K562 (cell line): ENCODE results near the gene MCL1. TPM values are rescaled to one million over a fixed set of nuclear protein-coding genes. Genes with fewer than 3 reads are reported as not detected.

ENCODE experiments used
- CEBPG ChIP-seq, 3 experiments: fragments of 200-800 bp in 1 of 3; sonication (Bioruptor generic) in 1 of 3; sonication (generic) in 1 of 3; formaldehyde crosslinking in 1 of 3; IDR thresholded peaks in 2 of 3; conservative IDR thresholded peaks in 1 of 3; 2 replicates each; pipeline versions ENCODE4 v1.6.1 to v1.8.0; 2016 to 2022; ENCODE audit warnings: missing compliant biosample characterization in 2 of 3, missing genetic modification characterization in 2 of 3, mild to moderate bottlenecking in 1 of 3, missing genetic modification reagents in 1 of 3
- CXXC5 ChIP-seq: fragments of 250-450 bp; sonication (Bioruptor Pico); IDR thresholded peaks from 2 replicates; pipeline ENCODE4 v1.8.0; 2022; ENCODE audit warnings: inconsistent platforms, mild to moderate bottlenecking, moderate library complexity
- FOXA3 ChIP-seq, 2 experiments: fragments of 450-650 bp in 1 of 2; sonication (generic) in 1 of 2; formaldehyde crosslinking; IDR thresholded peaks in 1 of 2; conservative IDR thresholded peaks in 1 of 2; 2 replicates each; pipeline versions ENCODE4 v1.4.0 to v1.8.0; 2020 to 2022; ENCODE audit warnings: mild to moderate bottlenecking in 2 of 2, missing genetic modification reagents in 1 of 2
- GATAD2A ChIP-seq: fragments of 450-650 bp; IDR thresholded peaks from 2 replicates; pipeline ENCODE4 v1.6.1; 2017
- HOMEZ ChIP-seq: fragments of 250-450 bp; sonication (Bioruptor Pico); IDR thresholded peaks from 2 replicates; pipeline ENCODE4 v1.4.0; 2020; ENCODE audit warnings: mild to moderate bottlenecking, moderate library complexity
- MXI1 ChIP-seq: IDR thresholded peaks from 2 replicates; pipeline ENCODE4 v1.6.1; 2011; ENCODE audit warnings: low read depth, mild to moderate bottlenecking, improper control_type of control experiment, low read length
- NFIC ChIP-seq: fragments of 450-650 bp; IDR thresholded peaks from 2 replicates; pipeline ENCODE4 v1.6.1; 2017; ENCODE audit warnings: mild to moderate bottlenecking, inconsistent platforms
- NR0B1 ChIP-seq: fragments of 450-650 bp; IDR thresholded peaks from one replicate; pipeline ENCODE4 v1.6.1; 2018; ENCODE audit warnings: mild to moderate bottlenecking, moderate library complexity; ENCODE audit not compliant: partially characterized antibody
- RFX1 ChIP-seq: fragments of 450-650 bp; IDR thresholded peaks from 2 replicates; pipeline ENCODE4 v1.6.1; 2016; ENCODE audit warnings: mild to moderate bottlenecking, moderate library complexity
- SIX5 ChIP-seq, 2 experiments: IDR thresholded peaks; 2 replicates each; pipeline ENCODE4 v1.6.1; 2011; ENCODE audit warnings: low read length in 2 of 2, borderline replicate concordance in 1 of 2, low read depth in 1 of 2, mild to moderate bottlenecking in 1 of 2, moderate library complexity in 1 of 2; ENCODE audit not compliant: insufficient read depth in 1 of 2
- SPI1 ChIP-seq: IDR thresholded peaks from 2 replicates; pipeline ENCODE4 v1.6.1; 2011; ENCODE audit warnings: low read depth, low read length, control low read depth, borderline replicate concordance
- TEAD4 ChIP-seq, 2 experiments: sonication (generic) in 1 of 2; formaldehyde crosslinking in 1 of 2; IDR thresholded peaks; 2 replicates each; pipeline versions ENCODE4 v1.6.1 to v1.8.0; 2012 to 2022; ENCODE audit warnings: borderline replicate concordance in 1 of 2, inconsistent platforms in 1 of 2, low read length in 1 of 2, mild to moderate bottlenecking in 1 of 2, missing genetic modification reagents in 1 of 2
- ZNF592 ChIP-seq: fragments of 450-650 bp; IDR thresholded peaks from 2 replicates; pipeline ENCODE4 v1.6.1; 2017; ENCODE audit warnings: antibody characterized with exemption, mild to moderate bottlenecking
- polyA plus RNA-seq, 8 experiments: library from polyadenylated mRNA; depleted of rRNA in 4 of 8; stranded (reverse) in 5 of 8; unstranded in 3 of 8; fragments of >200 nt; fragmentation: Nextera tagmentation in 2 of 8; fragmentation: Illumina TruSeq in 1 of 8; extraction: Ambion mirVana in 2 of 8; extraction: Trizol in 1 of 8; gene quantifications; 2 replicates each; pipeline versions ENCODE4 v1.2.1 to v1.2.3, GENCODE V29; 2011 to 2014; ENCODE audit warnings: inconsistent platforms in 1 of 8, missing spikeins in 1 of 8
- total RNA-seq, 7 experiments: library from RNA; depleted of rRNA in 6 of 7; stranded (reverse); fragments of >200 nt in 6 of 7; fragmentation: Illumina TruSeq in 2 of 7; extraction: Trizol in 2 of 7; gene quantifications; 2 replicates each; pipeline versions ENCODE4 v1.2.1 to v1.2.3, GENCODE V29; 2011 to 2021; ENCODE audit warnings: low replicate concordance in 1 of 7
- TF ChIP-seq, protein P1 (sequence below): fragments of 250-450 bp; sonication (Bioruptor Pico); IDR thresholded peaks from 2 replicates; pipeline ENCODE4 v1.4.0; 2020
- TF ChIP-seq, protein P2 (sequence below): fragments of 250-450 bp; sonication (Bioruptor Pico); IDR thresholded peaks from 2 replicates; pipeline ENCODE4 v1.8.0; 2022; ENCODE audit warnings: inconsistent platforms

The MCL1 gene
- total and polyA plus RNA-seq, 9 of the 15 experiments (the other 6 are each of a cell fraction or from before 2014, with no cell fraction given) = 27.1 to 224 (median 138) TPM

DNA sequence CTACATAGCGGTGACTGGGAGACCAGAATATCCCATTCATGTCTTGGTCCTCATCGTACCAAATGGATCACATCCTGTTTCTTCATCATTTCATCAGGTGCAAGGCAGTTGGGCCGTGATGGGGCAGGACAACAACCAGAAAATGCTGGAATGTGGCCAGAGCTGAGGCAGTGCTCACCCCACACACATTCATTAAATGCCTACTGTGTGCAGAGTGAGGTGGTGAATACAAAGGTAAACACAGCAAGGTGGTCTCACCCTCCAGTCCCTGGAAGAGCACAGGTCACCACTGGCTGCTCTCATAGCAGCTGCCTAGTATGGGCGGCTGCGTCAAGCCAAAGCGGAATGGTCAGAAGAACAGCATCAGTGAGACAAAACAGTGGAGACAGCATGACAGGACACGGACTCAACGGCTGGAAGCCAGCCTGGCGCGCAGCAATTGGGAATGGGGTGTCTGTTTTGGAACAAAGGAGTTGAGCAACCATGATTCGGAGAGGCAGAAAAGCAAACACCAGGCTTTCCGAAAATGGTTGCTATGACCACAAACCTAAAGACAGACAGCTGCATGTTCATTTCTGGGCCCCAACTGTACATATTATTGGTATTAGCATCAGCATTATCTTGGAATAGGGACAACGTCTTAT is 35.8 kb downstream of the MCL1 start (continued):
- TF ChIP-seq ZNF592 (0 out of 2 replicates have a peak, but pooled peaks have one; percentile 28), CEBPG (CRISPR knock-in tag; IDR thresholded peaks at IDR 0.05) (no peak), CEBPG (tag; conservative IDR thresholded peaks at IDR 0.05 in 1 of 2, IDR thresholded peaks at IDR 0.05 in 1 of 2) (no peak), TEAD4 (IDR thresholded peaks at IDR 0.05; ENCODE audit: low read length) (no peak), TEAD4 (CRISPR knock-in tag; IDR thresholded peaks at IDR 0.05; ENCODE audit: borderline replicate concordance) (no peak), MXI1 (no peak), CXXC5 (CRISPR knock-in tag) (peak; percentile 18; the same call in 1 of the 2 replicates), RFX1 (peak; percentile 72; the same call in 1 of the 2 replicates), SPI1 (no peak), GATAD2A (0 out of 2 replicates have a peak, but pooled peaks have one; percentile 37), SIX5 (IDR thresholded peaks at IDR 0.05; ENCODE audit: borderline replicate concordance in 1 of 2, insufficient read depth in 1 of 2, low read depth in 1 of 2, low read length in 2 of 2) (no peak), NFIC (peak; percentile 50; the same call in 1 of the 2 replicates), FOXA3 (CRISPR knock-in tag; conservative IDR thresholded peaks at IDR 0.05 in 1 of 2, IDR thresholded peaks at IDR 0.05 in 1 of 2) (no peak), NR0B1 (no peak), HOMEZ (no peak)
- TF ChIP-seq, protein P1, sequence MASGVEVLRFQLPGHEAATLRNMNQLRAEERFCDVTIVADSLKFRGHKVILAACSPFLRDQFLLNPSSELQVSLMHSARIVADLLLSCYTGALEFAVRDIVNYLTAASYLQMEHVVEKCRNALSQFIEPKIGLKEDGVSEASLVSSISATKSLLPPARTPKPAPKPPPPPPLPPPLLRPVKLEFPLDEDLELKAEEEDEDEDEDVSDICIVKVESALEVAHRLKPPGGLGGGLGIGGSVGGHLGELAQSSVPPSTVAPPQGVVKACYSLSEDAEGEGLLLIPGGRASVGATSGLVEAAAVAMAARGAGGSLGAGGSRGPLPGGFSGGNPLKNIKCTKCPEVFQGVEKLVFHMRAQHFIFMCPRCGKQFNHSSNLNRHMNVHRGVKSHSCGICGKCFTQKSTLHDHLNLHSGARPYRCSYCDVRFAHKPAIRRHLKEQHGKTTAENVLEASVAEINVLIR = no peak
- TF ChIP-seq, protein P2, sequence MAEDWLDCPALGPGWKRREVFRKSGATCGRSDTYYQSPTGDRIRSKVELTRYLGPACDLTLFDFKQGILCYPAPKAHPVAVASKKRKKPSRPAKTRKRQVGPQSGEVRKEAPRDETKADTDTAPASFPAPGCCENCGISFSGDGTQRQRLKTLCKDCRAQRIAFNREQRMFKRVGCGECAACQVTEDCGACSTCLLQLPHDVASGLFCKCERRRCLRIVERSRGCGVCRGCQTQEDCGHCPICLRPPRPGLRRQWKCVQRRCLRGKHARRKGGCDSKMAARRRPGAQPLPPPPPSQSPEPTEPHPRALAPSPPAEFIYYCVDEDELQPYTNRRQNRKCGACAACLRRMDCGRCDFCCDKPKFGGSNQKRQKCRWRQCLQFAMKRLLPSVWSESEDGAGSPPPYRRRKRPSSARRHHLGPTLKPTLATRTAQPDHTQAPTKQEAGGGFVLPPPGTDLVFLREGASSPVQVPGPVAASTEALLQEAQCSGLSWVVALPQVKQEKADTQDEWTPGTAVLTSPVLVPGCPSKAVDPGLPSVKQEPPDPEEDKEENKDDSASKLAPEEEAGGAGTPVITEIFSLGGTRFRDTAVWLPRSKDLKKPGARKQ = no peak
